ENCODE data around the gene DNAH2. TPM values are rescaled to one million over a fixed set of nuclear protein-coding genes. Genes with fewer than 3 reads are reported as not detected.

DNAH2 gene
- total and polyA plus RNA-seq, 2 of the 8 experiments (the other 6 are each of a cell fraction or from before 2014, with no cell fraction given): 0.13 to 0.18 TPM

DNA sequence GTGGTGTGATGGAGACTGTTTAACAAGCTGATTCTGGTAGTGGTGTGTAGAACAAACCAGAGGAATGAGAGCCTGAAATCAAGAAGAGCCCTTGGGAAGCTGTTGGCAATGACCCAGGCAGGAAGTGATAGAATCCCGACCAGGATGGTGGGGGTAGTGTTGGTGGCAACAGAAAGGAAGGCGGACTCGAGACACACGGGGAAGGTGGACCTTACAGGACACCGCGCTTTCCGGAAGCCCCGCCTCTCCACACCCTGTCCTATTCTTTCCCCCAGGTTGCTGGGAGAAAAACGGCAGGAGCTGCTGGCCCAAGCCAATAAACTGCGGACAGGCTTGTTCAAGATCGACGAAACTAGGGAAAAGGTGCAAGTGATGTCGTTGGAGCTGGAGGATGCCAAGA is 86.4 kb downstream of the DNAH2 start:
- FAIRE-seq (no peak), DNase-seq (ENCODE audit: low read depth in 1 of 2, low spot score in 2 of 2) (no peak)
- Histone ChIP-seq H3K23me2 (ENCODE audit: low read depth, low read length) (no peaks in the 10 kb centered on the region), H3K4me3 (ENCODE audit: extremely low read depth in 1 of 4, insufficient read depth in 2 of 4, low read depth in 3 of 4, low read length in 4 of 4) (no peak overlapping the region), H4K91ac (replicated peaks; ENCODE audit: insufficient read length, low read length) (no peak overlapping the region), H3K23ac (ENCODE audit: insufficient read length) (no peak overlapping the region), H3K4me2 (ENCODE audit: insufficient read depth in 1 of 2, low read depth in 2 of 2, low read length in 2 of 2) (no peak overlapping the region), H2BK12ac (ENCODE audit: low read depth, low read length) (no peak overlapping the region), H3K14ac (ENCODE audit: insufficient read length) (no peak overlapping the region), H2BK120ac (replicated peaks; ENCODE audit: low read depth, low read length) (no peak overlapping the region), H3K18ac (ENCODE audit: extremely low read depth, low read length) (no peak overlapping the region), H3K4ac (replicated peaks; ENCODE audit: insufficient read length, low read depth, low read length) (no peak overlapping the region), H2BK15ac (ENCODE audit: low read length) (no peak overlapping the region), H4K20me1 (replicated peaks in 1 of 2; ENCODE audit: control insufficient read depth in 1 of 2, insufficient read depth in 2 of 2, low read length in 2 of 2) (no peaks in the 10 kb centered on the region), H2AK5ac (ENCODE audit: low read depth, low read length) (no peak overlapping the region), H2AFZ (ENCODE audit: low read length) (peak overlapping the region; percentile 77), H2BK20ac (ENCODE audit: low read length) (no peak overlapping the region), H3K27me3 (replicated peaks in 1 of 4; ENCODE audit: control insufficient read depth in 3 of 4, extremely low read depth in 1 of 4, insufficient read depth in 3 of 4, low read length in 3 of 4) (no peaks in the 10 kb centered on the region; a peak in 2 of 7 replicates), H4K8ac (ENCODE audit: extremely low read depth, insufficient read depth, low read length) (peak overlapping the region; percentile 57; the same call in 1 of the 2 replicates), H3K9me3 (ENCODE audit: insufficient read depth in 2 of 2, low read depth in 1 of 2, low read length in 1 of 2) (no peaks in the 10 kb centered on the region), H3K79me1 (ENCODE audit: low read depth, low read length) (no peaks in the 10 kb centered on the region), H3K56ac (replicated peaks; ENCODE audit: insufficient read length, low read depth, low read length) (no peak overlapping the region), H3K4me1 (replicated peaks in 1 of 4; ENCODE audit: control insufficient read depth in 3 of 4, insufficient read depth in 4 of 4, low read length in 3 of 4) (no peaks in the 10 kb centered on the region), H3K36me3 (ENCODE audit: control insufficient read depth in 2 of 4, insufficient read depth in 4 of 4, low read length in 3 of 4) (no peaks in the 10 kb centered on the region), H3K27ac (ENCODE audit: low read depth, low read length) (no peak overlapping the region), H4K5ac (ENCODE audit: insufficient read length, low read depth, low read length) (no peak overlapping the region), H3K79me2 (ENCODE audit: control insufficient read depth in 1 of 2, insufficient read depth in 2 of 2, low read length in 2 of 2) (no peaks in the 10 kb centered on the region), H3K9ac (replicated peaks in 1 of 4; ENCODE audit: extremely low read depth in 1 of 4, low read depth in 3 of 4, low read length in 3 of 4) (no peak overlapping the region), H2BK5ac (ENCODE audit: low read depth, low read length) (no peak overlapping the region)
- 83% methylated on average over 13 of the region's 13 CpGs; no CpG with 5 or more reads in 1 of the 2 experiments for WGBS, 2 experiments (ENCODE audit: extremely low coverage in 1 of 2, insufficient coverage in 1 of 2, insufficient read length in 1 of 2, insufficient replicate concordance in 2 of 2, low coverage in 1 of 2, low lambda C conversion rate in 2 of 2, missing lambda C conversion rate in 1 of 2)
- POLR2A ChIA-PET (ENCODE audit: partially characterized antibody): interaction anchor here (1.0 kb wide), 1 partner anchor 53 kb away, joined by 3 read pairs; the partner anchor contains the start of gene NAA38
- no peak for TF ChIP-seq YY1 (IDR thresholded peaks at IDR 0.05; ENCODE audit: low read depth, low read length)
- TF ChIP-seq EGR1 (IDR thresholded peaks at IDR 0.05; ENCODE audit: borderline replicate concordance, low read depth, low read length): no peak
- CTCF ChIA-PET (ENCODE audit: partially characterized antibody): interaction anchor here (0.7 to 1.4 kb wide), 6 partner anchors 8 to 186 kb away, joined by 3 to 5 read pairs (median 3); no protein-coding TSS in a partner anchor
